HG03175 (cell line): ENCODE data around the gene GDF7.

Experiments
- ATAC-seq: cut with Tn5 transposase; IDR thresholded peaks from one replicate; pipeline ENCODE4 v1.9.1; 2021; ENCODE audit warnings: mild to moderate bottlenecking, moderate library complexity; ENCODE audit not compliant: unreplicated experiment

GDF7 gene

DNA sequence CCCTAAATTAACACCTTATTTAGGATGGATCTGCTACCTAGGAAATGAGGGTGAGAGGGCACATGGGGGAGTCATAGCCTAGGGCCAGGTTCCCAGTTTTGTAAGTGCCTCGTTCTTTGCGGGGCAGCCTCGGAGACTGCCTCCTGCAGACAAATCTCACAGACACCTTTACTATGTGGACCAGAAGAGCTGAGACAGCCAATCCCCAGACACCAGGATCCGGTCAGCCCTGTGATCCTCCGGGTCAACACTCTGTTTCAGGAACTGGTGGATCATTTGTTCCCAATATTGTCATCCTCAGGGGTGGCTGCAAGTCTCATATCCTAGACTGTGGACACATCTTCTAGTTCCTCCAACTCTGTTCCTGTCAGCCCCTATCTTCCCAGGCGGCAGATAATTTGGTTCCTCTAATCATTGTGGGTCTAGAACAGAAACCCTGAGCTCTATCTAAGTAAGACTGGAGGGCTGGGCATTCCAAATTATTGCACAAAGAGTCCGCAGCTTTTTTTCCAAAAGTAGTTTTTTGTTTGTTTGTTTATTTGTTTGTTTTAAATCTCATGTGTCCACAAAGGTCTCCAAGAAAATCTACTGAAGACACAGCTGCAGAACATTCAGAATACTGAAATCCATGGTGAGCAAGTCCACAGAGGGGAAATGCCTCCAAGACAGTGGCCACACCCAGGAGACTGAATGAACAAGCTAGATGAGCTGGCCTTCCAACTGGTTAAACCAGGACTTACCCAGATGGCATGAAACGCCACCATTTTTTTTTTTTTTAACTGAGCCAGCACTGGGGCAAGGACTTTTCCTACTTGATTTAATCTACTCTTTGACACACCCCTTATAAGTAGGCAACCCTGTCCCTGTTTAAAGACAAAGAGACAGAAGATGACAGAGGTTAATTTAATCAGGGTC lies 6.2 kb upstream of the GDF7 start:
- ATAC-seq = no peak

DNA sequence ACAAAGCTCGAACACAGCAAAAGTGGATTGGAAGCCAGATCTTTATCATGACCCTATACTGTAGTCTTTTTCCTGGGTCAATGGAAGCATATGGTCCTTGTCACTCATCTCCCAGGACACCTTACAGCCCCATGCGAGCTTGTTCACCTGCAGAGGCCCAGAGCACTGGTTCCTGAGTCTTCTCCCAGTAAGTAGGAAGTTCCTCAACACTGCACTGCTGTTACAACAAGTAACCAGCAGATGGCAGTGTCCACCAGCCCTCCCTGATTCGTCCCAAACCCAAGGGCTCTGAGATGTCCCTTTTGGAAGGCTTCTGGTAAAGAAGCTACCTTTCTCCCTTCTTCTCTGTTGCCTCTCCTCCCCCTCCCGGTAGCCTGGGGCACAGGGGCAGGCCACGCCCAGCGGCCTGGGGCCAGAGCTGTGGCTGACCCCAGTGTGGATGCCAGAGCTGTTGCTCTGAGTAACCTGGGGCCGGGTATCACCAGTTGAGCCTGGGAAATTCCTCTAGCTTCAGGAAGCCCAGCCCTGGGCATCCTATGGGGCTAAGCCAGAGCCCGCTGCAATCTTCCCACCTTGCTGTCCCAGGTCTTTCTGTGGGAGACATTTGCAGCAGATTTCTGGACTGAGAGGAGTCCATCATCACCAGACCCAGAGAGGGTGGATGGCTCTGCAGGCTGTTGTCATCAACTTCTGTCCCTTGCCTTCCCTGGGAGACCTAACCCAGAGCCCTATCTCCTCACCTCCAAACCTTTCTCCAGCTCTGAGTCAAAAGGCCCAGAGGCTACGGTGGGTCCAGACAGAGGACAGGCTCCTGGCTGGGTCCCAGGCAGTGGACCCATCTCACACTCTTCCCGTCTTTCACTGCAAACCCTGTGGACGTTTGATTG lies 5.3 kb upstream of the GDF7 start:
- peak; percentile 58 for ATAC-seq

GRCh38 chr2:20662308-20662937 lies 4.5 kb upstream of the GDF7 start:
- ATAC-seq = no peak

GRCh38 chr2:20663196-20664070 lies 3.5 kb upstream of the GDF7 start:
- ATAC-seq = no peak

GRCh38 chr2:20664071-20664390 lies 2.9 kb upstream of the GDF7 start:
- no peak for ATAC-seq

DNA sequence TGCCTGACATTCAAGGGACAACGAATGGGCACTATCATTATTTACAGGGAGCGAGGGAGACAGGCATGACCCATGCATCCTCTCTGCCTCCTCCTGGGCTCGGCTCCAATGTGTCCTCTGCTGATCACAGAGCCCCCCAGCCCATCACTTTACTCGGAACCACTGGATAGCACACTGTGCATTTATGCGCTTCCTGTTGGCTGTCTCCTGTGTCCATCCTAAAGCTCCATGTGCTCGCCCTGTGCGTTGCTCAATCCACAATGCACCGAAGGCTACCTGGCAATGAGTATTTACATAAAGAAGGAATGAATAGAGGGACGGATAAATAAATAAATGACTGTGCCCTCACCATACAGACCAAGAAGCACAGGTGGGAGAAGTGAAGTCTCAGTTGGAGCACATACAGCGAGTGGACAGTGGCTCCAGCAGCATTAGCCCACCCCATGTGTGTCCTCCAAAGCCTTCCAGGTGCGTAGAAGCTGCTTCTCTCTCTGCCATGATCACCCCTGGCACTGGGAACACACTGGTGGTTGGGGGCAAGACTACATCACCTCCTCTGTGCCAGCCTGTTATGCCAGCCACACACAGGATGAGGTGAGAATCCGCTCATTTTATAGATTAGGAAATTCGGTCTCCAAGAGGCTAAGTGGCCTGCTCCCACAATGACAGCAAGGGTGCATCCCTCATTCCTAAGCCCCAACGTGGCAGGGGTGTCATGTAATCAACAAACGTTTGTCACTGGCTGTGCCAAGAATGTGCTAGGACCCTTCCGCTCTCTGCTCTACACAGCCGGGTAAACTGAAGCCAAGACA lies 2.3 kb upstream of the GDF7 start:
- no peak for ATAC-seq

- no peak for ATAC-seq
These were observed 1.5 kb upstream of the GDF7 start for GRCh38 chr2:20665243-20666004.

- ATAC-seq = no peak
These were observed 990 bp upstream of the GDF7 start for GRCh38 chr2:20666005-20666303.

DNA sequence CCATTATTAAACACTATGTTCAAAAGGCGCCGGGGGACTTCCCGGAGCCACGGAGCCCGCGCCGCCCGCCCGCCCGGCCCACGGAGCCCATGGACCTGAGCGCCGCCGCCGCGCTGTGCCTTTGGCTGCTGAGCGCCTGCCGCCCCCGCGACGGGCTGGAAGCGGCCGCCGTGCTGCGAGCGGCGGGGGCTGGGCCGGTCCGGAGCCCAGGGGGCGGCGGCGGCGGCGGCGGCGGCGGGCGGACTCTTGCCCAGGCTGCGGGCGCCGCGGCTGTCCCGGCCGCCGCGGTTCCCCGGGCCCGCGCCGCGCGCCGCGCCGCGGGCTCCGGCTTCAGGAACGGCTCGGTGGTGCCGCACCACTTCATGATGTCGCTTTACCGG lies 197 bp downstream of the GDF7 start:
- peak; percentile 24 for ATAC-seq

GRCh38 chr2:20667531-20668401 lies 822 bp downstream of the GDF7 start:
- ATAC-seq = peak; percentile 11

- ATAC-seq = no peak
These were observed 1.5 kb downstream of the GDF7 start for GRCh38 chr2:20668451-20668850.

DNA sequence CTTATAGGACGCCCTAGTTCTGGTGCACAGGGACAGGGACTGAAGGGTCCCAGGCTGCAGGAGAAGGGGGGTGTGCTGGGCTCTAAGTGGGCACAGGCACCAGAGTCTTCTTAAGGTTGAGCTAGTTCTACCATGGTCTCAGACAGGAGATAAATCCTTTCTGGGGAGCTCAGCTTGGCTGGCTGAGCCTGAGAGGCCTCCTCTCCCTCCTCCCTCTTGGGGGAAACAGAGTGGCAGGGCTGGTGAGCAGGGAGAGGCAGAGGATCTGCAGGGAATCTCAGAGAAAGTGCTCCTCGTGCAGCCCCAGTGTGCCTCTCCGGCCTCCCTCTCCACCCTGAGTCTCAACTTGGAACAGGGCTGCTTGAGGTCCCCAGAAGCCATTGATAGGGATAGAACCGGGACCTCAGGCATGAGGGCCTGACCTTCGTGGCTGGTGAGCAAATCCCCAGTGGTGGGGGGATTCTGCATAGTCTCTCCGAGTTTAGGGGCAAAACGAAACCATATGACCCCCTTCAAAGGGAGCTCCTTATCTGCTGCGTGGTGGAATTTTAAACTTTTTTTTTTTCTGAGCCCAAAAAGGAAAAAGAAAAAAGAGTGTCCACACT lies 2.0 kb downstream of the GDF7 start:
- ATAC-seq = no peak

- no peak for ATAC-seq
These were observed 2.8 kb downstream of the GDF7 start for GRCh38 chr2:20669562-20670314.

- ATAC-seq = no peak
These were observed 3.5 kb downstream of the GDF7 start for GRCh38 chr2:20670315-20671035.

GRCh38 chr2:20671036-20671735 lies 4.2 kb downstream of the GDF7 start:
- no peak for ATAC-seq

DNA sequence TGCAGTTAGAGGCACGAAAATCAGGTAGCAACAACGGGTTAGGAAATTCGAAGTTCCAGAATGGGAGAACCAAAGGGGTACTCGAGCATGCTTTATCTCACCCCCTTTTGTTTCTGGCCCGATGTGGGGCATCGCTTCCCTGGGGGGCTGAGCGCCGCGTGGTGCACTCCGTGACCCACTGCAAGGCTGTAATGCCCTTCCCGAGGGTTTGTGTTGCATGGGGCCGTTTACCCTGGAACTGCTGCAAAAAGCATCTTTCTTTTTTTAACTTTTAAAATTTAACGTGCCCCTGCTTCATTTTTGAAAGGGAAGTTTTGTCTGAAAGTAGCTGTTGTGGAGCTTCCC lies 4.8 kb downstream of the GDF7 start:
- no peak for ATAC-seq
